H1 (cell line): ENCODE results near the gene ARMS2. TPM values are rescaled to one million over a fixed set of nuclear protein-coding genes. Genes with fewer than 3 reads are reported as not detected.
A peak's percentile ranks its signal among the peaks of the same experiment; 100 is the strongest.

ENCODE experiments used
- BCL11A ChIP-seq, 2 experiments: IDR thresholded peaks; one replicate each; pipeline ENCODE4 v1.6.1; 2011; ENCODE audit warnings: low read depth in 2 of 2, low read length in 2 of 2, mild to moderate bottlenecking in 2 of 2
- CHD1 ChIP-seq: IDR thresholded peaks from 2 replicates; pipeline ENCODE4 v1.6.1; 2012; ENCODE audit warnings: low read depth, low read length, improper control_type of control experiment
- HDAC6 ChIP-seq: IDR thresholded peaks from one replicate; pipeline ENCODE4 v1.7.1; 2012; ENCODE audit warnings: low read depth, mild to moderate bottlenecking, inconsistent platforms, low read length, moderate library complexity
- JUND ChIP-seq: IDR thresholded peaks from 2 replicates; pipeline ENCODE4 v1.6.1; 2011; ENCODE audit warnings: mild to moderate bottlenecking, improper control_type of control experiment, low read length
- NANOG ChIP-seq: IDR thresholded peaks from 2 replicates; pipeline ENCODE4 v1.6.1; 2011; ENCODE audit warnings: low read length, low read depth, mild to moderate bottlenecking, inconsistent platforms; ENCODE audit not compliant: insufficient read depth, poor library complexity, severe bottlenecking
- POLR2A ChIP-seq, 2 experiments: IDR thresholded peaks; 1 replicate in 1 of 2; 2 replicates in 1 of 2; pipeline ENCODE4 v1.6.1; 2011; ENCODE audit warnings: low read depth in 2 of 2, low read length in 2 of 2, mild to moderate bottlenecking in 2 of 2; ENCODE audit errors: control extremely low read depth in 1 of 2
- RNF2 ChIP-seq: fragments of 200-900, 300-1000 bp; sonication (generic); IDR thresholded peaks from 2 replicates; pipeline ENCODE4 v1.7.1; 2016; ENCODE audit warnings: borderline replicate concordance, low read depth, mild to moderate bottlenecking, antibody characterized with exemption, low read length; ENCODE audit not compliant: poor library complexity, severe bottlenecking; ENCODE audit errors: missing control alignments
- SAP30 ChIP-seq: fragments of 300-600 bp; sonication (generic); IDR thresholded peaks from 2 replicates; pipeline ENCODE4 v1.7.1; 2012; ENCODE audit warnings: low read length, moderate library complexity, mild to moderate bottlenecking, inconsistent platforms; ENCODE audit not compliant: insufficient read depth, insufficient replicate concordance
- SRF ChIP-seq: IDR thresholded peaks from 2 replicates; pipeline ENCODE4 v1.6.1; 2011; ENCODE audit warnings: mild to moderate bottlenecking, low read depth, low read length, moderate library complexity
- polyA plus RNA-seq, 7 experiments: library from polyadenylated mRNA; depleted of rRNA in 3 of 7; stranded (reverse) in 5 of 7; unstranded in 2 of 7; fragments of >200 nt in 5 of 7; fragments of 200-250 nt in 2 of 7; gene quantifications; 1 replicate in 5 of 7; 2 replicates in 1 of 7; 4 replicates in 1 of 7; pipeline versions ENCODE4 v1.2.1 to v1.2.3, GENCODE V29; 2011 to 2013; ENCODE audit warnings: missing spikeins in 2 of 7, mixed read lengths in 2 of 7
- total RNA-seq: library from RNA; stranded (reverse); fragmentation: NEBNext Ultra II Directional; extraction: Animal tissue kit (Norgen Biotek cat#: 25700); gene quantifications from 2 replicates; pipeline ENCODE4 v1.2.1, GENCODE V29; 2021
- TF ChIP-seq, protein P1 (sequence below): IDR thresholded peaks from 2 replicates; pipeline ENCODE4 v1.6.1; 2012; ENCODE audit warnings: inconsistent platforms

ARMS2 gene
- total and polyA plus RNA-seq, 2 of the 8 experiments (the other 6 are each of a cell fraction or from before 2014, with no cell fraction given): not detected

DNA sequence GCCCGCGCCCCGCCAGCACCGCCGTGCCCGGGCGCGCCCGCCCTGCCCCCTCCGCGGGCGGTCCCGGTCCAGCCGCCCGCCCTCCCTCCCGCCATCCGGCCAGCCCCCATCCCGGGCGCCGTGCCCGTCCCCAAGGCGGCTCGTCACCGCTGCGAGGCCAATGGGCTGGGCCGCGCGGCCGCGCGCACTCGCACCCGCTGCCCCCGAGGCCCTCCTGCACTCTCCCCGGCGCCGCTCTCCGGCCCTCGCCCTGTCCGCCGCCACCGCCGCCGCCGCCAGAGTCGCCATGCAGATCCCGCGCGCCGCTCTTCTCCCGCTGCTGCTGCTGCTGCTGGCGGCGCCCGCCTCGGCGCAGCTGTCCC is 6.9 kb downstream of the ARMS2 start, which contains the start of gene HTRA1 (continued):
- TF ChIP-seq RNF2: no peak
- TF ChIP-seq BCL11A (IDR thresholded peaks at IDR 0.05; ENCODE audit: low read depth in 2 of 2, low read length in 2 of 2): no peak
- TF ChIP-seq JUND: no peak
- no peak for TF ChIP-seq HDAC6
- no peak for TF ChIP-seq SAP30
- no peak for TF ChIP-seq CHD1
- TF ChIP-seq, protein P1, sequence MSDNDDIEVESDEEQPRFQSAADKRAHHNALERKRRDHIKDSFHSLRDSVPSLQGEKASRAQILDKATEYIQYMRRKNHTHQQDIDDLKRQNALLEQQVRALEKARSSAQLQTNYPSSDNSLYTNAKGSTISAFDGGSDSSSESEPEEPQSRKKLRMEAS: 0 out of 2 replicates have a peak, but pooled peaks have one; percentile 6
- TF ChIP-seq POLR2A (IDR thresholded peaks at IDR 0.05; ENCODE audit: control extremely low read depth in 1 of 2, low read depth in 2 of 2, low read length in 2 of 2): no peak
- TF ChIP-seq SRF: no peak
- TF ChIP-seq NANOG: no peak
